Activated T-helper 17 cell treated with anti-CD3 and anti-CD28 coated beads, Interleukin-2, amount 50 U/mL, for 72 hours (primary cell): ENCODE data around the gene ICAM2. TPM values are rescaled to one million over a fixed set of nuclear protein-coding genes. Genes with fewer than 3 reads are reported as not detected.

Experiments
- ATAC-seq: fragments of 150-1000 bp; cut with Tn5 transposase; replicated peaks from 2 replicates; pipeline ENCODE4 v1.10.0; 2021; ENCODE audit warnings: mild to moderate bottlenecking, moderate library complexity
- H3K27ac Mint-ChIP-seq: one replicate; pipeline ENCODE4 v1.8.0; 2022; ENCODE audit warnings: mixed read lengths
- H3K27me3 Mint-ChIP-seq: one replicate; pipeline ENCODE4 v1.8.0; 2022; ENCODE audit warnings: mixed read lengths
- H3K36me3 Mint-ChIP-seq: one replicate; pipeline ENCODE4 v1.8.0; 2022; ENCODE audit warnings: low read depth, mild to moderate bottlenecking, mixed read lengths
- H3K4me1 Mint-ChIP-seq: one replicate; pipeline ENCODE4 v1.8.0; 2022; ENCODE audit warnings: mixed read lengths
- H3K4me3 Mint-ChIP-seq: one replicate; pipeline ENCODE4 v1.8.0; 2022; ENCODE audit warnings: mild to moderate bottlenecking, mixed read lengths
- H3K9me3 Mint-ChIP-seq: one replicate; pipeline ENCODE4 v1.8.0; 2022; ENCODE audit warnings: mixed read lengths
- total RNA-seq, 2 donors: library from RNA; stranded (reverse); gene quantifications; one replicate each; pipeline ENCODE4 v1.2.3, GENCODE V29; 2022

Gene ICAM2
- total RNA-seq, 2 donors from 2014 or later: 43.0 to 54.9 TPM

GRCh38 chr17:63999680-64000531, 20.5 kb downstream of the ICAM2 start:
- H3K27me3 Mint-ChIP-seq: no peaks in the 10 kb centered on the region
- peak overlapping the region; percentile 82 for H3K4me3 Mint-ChIP-seq
- peak overlapping the region; percentile 32 for H3K27ac Mint-ChIP-seq
- no peak for ATAC-seq
- H3K9me3 Mint-ChIP-seq: no peaks in the 10 kb centered on the region
- H3K36me3 Mint-ChIP-seq: peaks cover 21% of the 10 kb centered on the region
- peaks cover 19% of the 10 kb centered on the region for H3K4me1 Mint-ChIP-seq

GRCh38 chr17:63998721-63999679, 21.4 kb downstream of the ICAM2 start:
- H3K27me3 Mint-ChIP-seq: no peaks in the 10 kb centered on the region
- no peaks in the 10 kb centered on the region for H3K9me3 Mint-ChIP-seq
- H3K4me3 Mint-ChIP-seq: peak overlapping the region; percentile 82
- H3K27ac Mint-ChIP-seq: peak overlapping the region; percentile 25
- peaks cover 12% of the 10 kb centered on the region for H3K36me3 Mint-ChIP-seq
- ATAC-seq: peak; percentile 47
- H3K4me1 Mint-ChIP-seq: peaks cover 19% of the 10 kb centered on the region

GRCh38 chr17:63998050-63998720, 22.2 kb downstream of the ICAM2 start, which contains the start of gene PRR29:
Gene PRR29 (plus strand): TSS chr17:63998351. CDS start chr17:63998365, 14 bp downstream.
- Mint-ChIP-seq H3K27ac (peak within 1 kb of the TSS; percentile 25), H3K9me3 (no peaks in the 10 kb centered on the region), H3K4me1 (peaks cover 19% of the 10 kb centered on the region), H3K27me3 (no peaks in the 10 kb centered on the region), H3K4me3 (peak within 1 kb of the TSS; percentile 82), H3K36me3 (peaks cover 4% of the 10 kb centered on the region)
- ATAC-seq: peak; percentile 78

GRCh38 chr17:63997341-63998048, 22.9 kb downstream of the ICAM2 start:
- Mint-ChIP-seq H3K36me3 (no peaks in the 10 kb centered on the region), H3K4me1 (peaks cover 23% of the 10 kb centered on the region), H3K27ac (peak overlapping the region; percentile 9), H3K27me3 (no peaks in the 10 kb centered on the region), H3K9me3 (no peaks in the 10 kb centered on the region), H3K4me3 (peak overlapping the region; percentile 82)
- ATAC-seq: no peak

- Mint-ChIP-seq H3K27ac (no peak overlapping the region), H3K36me3 (no peaks in the 10 kb centered on the region), H3K4me3 (peak overlapping the region; percentile 82)
These were observed 23.8 kb downstream of the ICAM2 start for GRCh38 chr17:63996430-63997182.

GRCh38 chr17:63995626-63996025, 24.8 kb downstream of the ICAM2 start:
- Mint-ChIP-seq H3K4me3 (no peak overlapping the region), H3K36me3 (no peaks in the 10 kb centered on the region), H3K27me3 (no peaks in the 10 kb centered on the region), H3K27ac (peak overlapping the region; percentile 21), H3K4me1 (peaks cover 32% of the 10 kb centered on the region), H3K9me3 (no peaks in the 10 kb centered on the region)
- no peak for ATAC-seq

More at GRCh38 chr17:63996430-63997182, 23.8 kb downstream of the ICAM2 start:
- ATAC-seq: no peak
- H3K27me3 Mint-ChIP-seq: no peaks in the 10 kb centered on the region
- H3K4me1 Mint-ChIP-seq: peaks cover 29% of the 10 kb centered on the region
- H3K9me3 Mint-ChIP-seq: no peaks in the 10 kb centered on the region

GRCh38 chr17:63993368-63993985, 27.0 kb downstream of the ICAM2 start:
- H3K4me1 Mint-ChIP-seq: peaks cover 32% of the 10 kb centered on the region
- H3K36me3 Mint-ChIP-seq: no peaks in the 10 kb centered on the region
- no peak for ATAC-seq
- no peak overlapping the region for H3K4me3 Mint-ChIP-seq
- H3K27me3 Mint-ChIP-seq: no peaks in the 10 kb centered on the region
- H3K27ac Mint-ChIP-seq: no peak overlapping the region
- H3K9me3 Mint-ChIP-seq: no peaks in the 10 kb centered on the region

GRCh38 chr17:63991611-63992010, 28.8 kb downstream of the ICAM2 start:
- no peak for ATAC-seq
- H3K9me3 Mint-ChIP-seq: no peaks in the 10 kb centered on the region
- peak overlapping the region; percentile 75 for H3K27ac Mint-ChIP-seq
- no peaks in the 10 kb centered on the region for H3K27me3 Mint-ChIP-seq
- H3K4me1 Mint-ChIP-seq: peaks cover 26% of the 10 kb centered on the region
- no peaks in the 10 kb centered on the region for H3K36me3 Mint-ChIP-seq
- peak overlapping the region; percentile 59 for H3K4me3 Mint-ChIP-seq

GRCh38 chr17:63989622-63990345, 30.6 kb downstream of the ICAM2 start:
- Mint-ChIP-seq H3K36me3 (no peaks in the 10 kb centered on the region), H3K4me3 (peak overlapping the region; percentile 59), H3K9me3 (no peaks in the 10 kb centered on the region), H3K27ac (no peak overlapping the region), H3K27me3 (no peaks in the 10 kb centered on the region), H3K4me1 (peaks cover 28% of the 10 kb centered on the region)
- no peak for ATAC-seq

GRCh38 chr17:63988741-63989621, 31.5 kb downstream of the ICAM2 start:
- H3K27me3 Mint-ChIP-seq: no peaks in the 10 kb centered on the region
- no peaks in the 10 kb centered on the region for H3K36me3 Mint-ChIP-seq
- no peak overlapping the region for H3K4me3 Mint-ChIP-seq
- H3K4me1 Mint-ChIP-seq: peaks cover 29% of the 10 kb centered on the region
- no peak for ATAC-seq
- no peak overlapping the region for H3K27ac Mint-ChIP-seq
- H3K9me3 Mint-ChIP-seq: no peaks in the 10 kb centered on the region

GRCh38 chr17:63988127-63988478, 32.3 kb downstream of the ICAM2 start:
- no peak overlapping the region for H3K4me3 Mint-ChIP-seq
- ATAC-seq: no peak
- H3K27ac Mint-ChIP-seq: peak overlapping the region; percentile 81

More at GRCh38 chr17:63988127-63988478, 32.3 kb downstream of the ICAM2 start:
- H3K36me3 Mint-ChIP-seq: no peaks in the 10 kb centered on the region
- peaks cover 29% of the 10 kb centered on the region for H3K4me1 Mint-ChIP-seq
- H3K9me3 Mint-ChIP-seq: no peaks in the 10 kb centered on the region
- H3K27me3 Mint-ChIP-seq: no peaks in the 10 kb centered on the region
